ENCODE results near the gene GTF3C1.

- no peak for TF ChIP-seq CTCF (IDR thresholded peaks at IDR 0.05)
- TF ChIP-seq POLR2A (IDR thresholded peaks at IDR 0.05): no peak
These were observed 18.4 kb upstream of the GTF3C1 start for GRCh38 chr16:27568077-27568476.

All from adrenal gland (tissue), 5 donors.